Measurements from ENCODE around the gene PTPRG.

The PTPRG gene

DNA sequence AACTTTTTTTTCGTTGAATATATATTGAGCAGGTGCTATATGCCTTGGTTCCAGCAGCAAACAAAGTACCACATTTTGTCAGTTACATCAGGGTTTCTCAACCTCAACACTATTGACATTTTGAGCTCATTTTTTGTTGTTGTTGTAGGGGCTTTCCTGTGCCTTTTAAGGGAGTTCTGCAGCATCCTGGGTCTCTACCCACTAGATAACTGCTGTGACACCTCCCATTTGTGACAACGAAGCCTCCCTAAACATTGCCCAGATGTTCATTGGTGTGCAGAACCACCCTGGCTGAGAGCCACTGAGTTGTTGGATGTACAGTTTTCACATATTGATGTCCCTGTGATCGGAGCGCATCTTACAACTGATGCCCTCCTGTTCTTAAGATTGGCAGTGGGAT, 382.6 kb downstream of the PTPRG start:
- Histone ChIP-seq H3K4me1 (ENCODE audit: control insufficient read depth, insufficient read depth, low read length) (peaks cover 22% of the 10 kb centered on the region), H3K9ac (ENCODE audit: low read depth, low read length) (no peak overlapping the region), H3K9me3 (ENCODE audit: control insufficient read depth, insufficient read depth, low read length) (no peaks in the 10 kb centered on the region), H3K27me3 (ENCODE audit: control insufficient read depth, insufficient read depth, low read length) (no peaks in the 10 kb centered on the region), H3K4me3 (ENCODE audit: low read depth, low read length) (no peak overlapping the region), H3K36me3 (ENCODE audit: control insufficient read depth, insufficient read depth, low read length) (no peaks in the 10 kb centered on the region)

DNA sequence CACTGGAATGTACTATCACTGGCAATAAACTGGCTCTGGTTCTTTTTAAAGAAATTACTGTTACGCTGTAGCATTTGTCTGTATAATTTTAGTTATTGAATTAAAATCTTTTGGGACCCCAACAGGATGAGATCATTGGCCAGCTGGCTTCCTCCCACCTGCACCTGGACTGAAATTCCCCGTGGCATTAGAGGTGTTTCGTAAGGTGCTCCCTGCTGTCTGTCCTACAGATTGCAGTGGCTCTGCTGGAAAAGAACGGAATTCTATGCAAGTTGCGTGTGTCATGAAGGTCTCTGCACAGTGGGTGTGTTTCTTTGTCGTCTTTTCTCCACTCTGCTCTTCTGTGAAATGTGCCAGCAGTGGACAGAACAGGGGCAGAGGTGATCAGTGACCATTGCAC, 383.4 kb downstream of the PTPRG start:
- H3K4me3 ChIP-seq (ENCODE audit: low read depth, low read length) = no peak overlapping the region
- peaks cover 25% of the 10 kb centered on the region for H3K4me1 ChIP-seq (ENCODE audit: control insufficient read depth, insufficient read depth, low read length)
- H3K9me3 ChIP-seq (ENCODE audit: control insufficient read depth, insufficient read depth, low read length) = no peaks in the 10 kb centered on the region
- no peaks in the 10 kb centered on the region for H3K27me3 ChIP-seq (ENCODE audit: control insufficient read depth, insufficient read depth, low read length)
- H3K9ac ChIP-seq (ENCODE audit: low read depth, low read length) = no peak overlapping the region
- H3K36me3 ChIP-seq (ENCODE audit: control insufficient read depth, insufficient read depth, low read length) = no peaks in the 10 kb centered on the region

DNA sequence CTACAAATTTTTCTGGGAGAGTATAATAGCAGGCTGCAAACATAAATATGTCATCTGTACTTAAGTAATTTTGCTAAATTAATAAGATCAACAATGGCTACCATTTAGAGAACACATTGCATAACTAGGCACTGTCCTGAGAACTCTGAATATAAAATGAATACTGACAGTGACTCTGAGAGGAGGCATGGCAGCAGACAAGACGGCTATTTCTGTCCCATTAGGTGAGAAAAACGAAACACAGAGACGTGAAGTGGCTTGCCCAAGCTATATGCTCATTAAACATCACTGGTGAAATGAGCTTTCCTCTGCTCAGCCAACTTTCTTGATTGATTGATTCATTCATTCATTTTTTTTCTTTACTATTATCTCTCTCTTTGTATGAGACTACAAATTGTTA, 384.3 kb downstream of the PTPRG start:
- Histone ChIP-seq H3K36me3 (ENCODE audit: control insufficient read depth, insufficient read depth, low read length) (no peaks in the 10 kb centered on the region), H3K4me1 (ENCODE audit: control insufficient read depth, insufficient read depth, low read length) (peaks cover 25% of the 10 kb centered on the region), H3K9ac (ENCODE audit: low read depth, low read length) (no peak overlapping the region), H3K4me3 (ENCODE audit: low read depth, low read length) (no peak overlapping the region), H3K9me3 (ENCODE audit: control insufficient read depth, insufficient read depth, low read length) (no peaks in the 10 kb centered on the region), H3K27me3 (ENCODE audit: control insufficient read depth, insufficient read depth, low read length) (no peaks in the 10 kb centered on the region)

DNA sequence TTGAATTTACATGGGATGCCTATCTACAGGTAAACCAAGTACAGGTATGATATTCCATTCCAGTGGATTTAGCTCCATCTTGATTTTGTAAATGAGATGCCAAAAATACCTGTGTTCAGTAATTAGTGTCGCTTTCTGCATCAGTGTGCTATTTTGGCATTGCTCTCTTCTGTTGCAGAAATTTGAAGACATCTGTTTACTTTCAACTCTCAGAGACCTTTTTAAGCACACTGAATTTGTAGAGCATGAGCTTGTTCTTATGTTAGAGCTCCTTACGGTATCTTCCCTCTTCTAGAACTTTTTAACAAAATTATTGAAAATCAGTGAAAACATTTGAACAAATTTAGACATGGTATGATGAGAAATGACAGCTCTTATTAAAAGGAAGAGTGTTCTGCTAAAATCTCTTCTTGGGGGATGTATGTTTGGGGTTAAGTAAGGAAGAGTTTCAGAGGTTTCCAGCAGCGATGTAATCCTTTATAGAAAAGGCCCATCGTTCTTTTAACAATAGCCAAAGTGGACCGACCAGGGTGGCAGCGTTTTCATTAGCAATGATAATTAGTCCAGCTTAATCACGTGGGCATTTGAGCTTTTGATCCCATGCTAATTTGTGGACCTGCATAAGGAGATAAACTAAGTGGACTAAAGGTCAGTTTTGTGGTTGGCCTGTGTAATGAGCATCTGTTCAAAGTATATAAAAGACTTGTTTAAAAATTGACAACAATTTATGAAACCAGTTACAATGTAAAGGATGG, 385.4 kb downstream of the PTPRG start:
- Histone ChIP-seq H3K4me3 (ENCODE audit: low read depth, low read length) (no peak overlapping the region), H3K9ac (ENCODE audit: low read depth, low read length) (no peak overlapping the region), H3K36me3 (ENCODE audit: control insufficient read depth, insufficient read depth, low read length) (no peaks in the 10 kb centered on the region), H3K27me3 (ENCODE audit: control insufficient read depth, insufficient read depth, low read length) (no peaks in the 10 kb centered on the region), H3K9me3 (ENCODE audit: control insufficient read depth, insufficient read depth, low read length) (no peaks in the 10 kb centered on the region), H3K4me1 (ENCODE audit: control insufficient read depth, insufficient read depth, low read length) (peaks cover 25% of the 10 kb centered on the region)

DNA sequence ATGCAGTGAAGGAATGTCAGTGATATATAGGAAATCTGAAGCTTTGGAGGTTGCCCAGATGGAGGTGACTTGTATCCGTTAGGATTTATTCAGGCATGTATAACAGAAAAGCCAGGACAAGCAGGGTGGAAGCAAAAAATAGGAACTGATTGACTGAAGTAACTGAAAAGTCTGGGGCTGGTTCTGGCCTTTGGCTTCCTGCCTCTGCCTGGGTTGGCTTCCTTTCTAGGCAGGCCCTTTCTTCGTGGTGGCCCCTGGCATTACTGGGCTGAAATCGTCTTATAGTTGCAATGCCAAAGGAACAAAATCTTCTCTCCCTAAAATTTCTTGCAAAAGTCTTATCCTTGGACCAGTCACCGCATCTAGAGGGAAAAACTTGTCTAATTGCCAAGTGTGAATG, 386.1 kb downstream of the PTPRG start:
- H3K4me1 ChIP-seq (ENCODE audit: control insufficient read depth, insufficient read depth, low read length) = peaks cover 29% of the 10 kb centered on the region

DNA sequence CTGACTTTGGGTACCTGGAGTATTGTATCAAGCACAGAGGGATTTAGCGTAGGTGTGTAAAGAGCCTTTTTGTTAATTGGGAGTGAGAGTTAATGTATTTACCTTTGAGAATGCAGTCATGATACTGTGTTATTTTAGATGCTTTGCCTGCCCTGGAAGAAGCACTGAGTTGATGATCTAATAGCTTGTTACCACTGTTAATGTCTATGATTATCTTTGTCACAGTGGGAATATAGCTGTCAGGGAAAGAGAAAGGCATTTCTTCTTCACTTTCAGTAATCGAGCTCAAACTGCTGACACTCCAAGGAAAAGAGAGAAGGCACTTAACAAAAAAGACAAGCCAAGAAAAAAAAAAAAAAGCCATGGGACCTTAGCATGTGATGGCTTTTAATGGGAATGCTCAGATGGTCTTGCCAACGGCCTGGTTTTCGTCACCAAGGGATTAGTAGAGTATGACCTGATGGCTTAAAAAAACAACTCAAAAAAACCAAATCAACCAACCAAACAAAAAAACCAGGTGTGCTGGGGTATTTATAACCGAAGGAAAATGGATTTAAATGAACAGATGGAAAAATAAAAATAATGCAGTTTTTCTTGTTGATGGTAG, 387.4 kb downstream of the PTPRG start:
- H3K4me1 ChIP-seq (ENCODE audit: control insufficient read depth, insufficient read depth, low read length) = peaks cover 42% of the 10 kb centered on the region
- H3K9ac ChIP-seq (ENCODE audit: low read depth, low read length) = no peak overlapping the region
- H3K4me3 ChIP-seq (ENCODE audit: low read depth, low read length) = no peak overlapping the region
- H3K9me3 ChIP-seq (ENCODE audit: control insufficient read depth, insufficient read depth, low read length) = no peaks in the 10 kb centered on the region
- H3K36me3 ChIP-seq (ENCODE audit: control insufficient read depth, insufficient read depth, low read length) = no peaks in the 10 kb centered on the region
- no peaks in the 10 kb centered on the region for H3K27me3 ChIP-seq (ENCODE audit: control insufficient read depth, insufficient read depth, low read length)

More for the DNA sequence above, 386.1 kb downstream of the PTPRG start:
- Histone ChIP-seq H3K27me3 (ENCODE audit: control insufficient read depth, insufficient read depth, low read length) (no peaks in the 10 kb centered on the region), H3K4me3 (ENCODE audit: low read depth, low read length) (no peak overlapping the region), H3K36me3 (ENCODE audit: control insufficient read depth, insufficient read depth, low read length) (no peaks in the 10 kb centered on the region), H3K9me3 (ENCODE audit: control insufficient read depth, insufficient read depth, low read length) (no peaks in the 10 kb centered on the region), H3K9ac (ENCODE audit: low read depth, low read length) (no peak overlapping the region)

DNA sequence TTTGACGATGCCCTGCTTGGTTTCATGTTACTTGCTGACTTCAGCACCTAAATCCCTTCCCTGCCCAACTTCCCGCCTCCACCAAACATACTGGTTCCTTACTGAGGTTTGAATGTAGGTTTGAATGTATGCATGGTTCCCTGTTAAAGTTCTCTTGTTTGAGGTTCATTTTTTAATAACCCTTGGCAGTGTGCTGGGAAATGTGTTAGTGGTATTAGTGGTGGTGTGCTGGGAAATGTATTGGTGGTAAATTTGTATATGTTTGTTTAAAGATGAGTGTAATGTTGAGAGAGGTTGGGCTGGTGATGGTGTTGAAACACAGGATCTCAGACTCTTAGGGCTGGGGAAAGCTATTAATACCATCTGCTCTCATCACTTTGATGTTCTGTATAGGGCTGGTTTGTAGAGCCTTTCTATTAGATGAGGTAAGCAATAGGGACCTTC, 392.7 kb downstream of the PTPRG start:
- Histone ChIP-seq H3K9ac (ENCODE audit: low read depth, low read length) (no peak overlapping the region), H3K9me3 (ENCODE audit: control insufficient read depth, insufficient read depth, low read length) (no peaks in the 10 kb centered on the region), H3K27me3 (ENCODE audit: control insufficient read depth, insufficient read depth, low read length) (no peaks in the 10 kb centered on the region), H3K4me1 (ENCODE audit: control insufficient read depth, insufficient read depth, low read length) (peaks cover 32% of the 10 kb centered on the region), H3K4me3 (ENCODE audit: low read depth, low read length) (no peak overlapping the region), H3K36me3 (ENCODE audit: control insufficient read depth, insufficient read depth, low read length) (no peaks in the 10 kb centered on the region)

DNA sequence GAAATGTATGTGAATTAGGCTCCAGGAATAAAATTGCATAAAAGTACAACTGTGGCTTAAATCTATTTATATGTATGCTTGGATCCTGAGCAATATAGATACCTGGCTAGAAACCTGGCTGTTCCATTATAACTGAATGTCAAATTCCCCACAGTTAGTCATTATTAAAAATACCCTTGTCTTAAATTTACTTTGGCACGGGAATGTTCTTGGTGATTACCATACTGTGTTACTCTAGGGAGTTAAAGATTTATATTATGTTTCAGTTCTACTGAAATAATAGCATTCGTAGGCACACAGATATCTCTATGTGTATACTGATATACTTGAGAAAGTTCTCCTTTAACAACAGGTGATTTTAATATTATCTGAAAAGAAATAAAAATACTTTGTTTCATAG, 394.1 kb downstream of the PTPRG start:
- no peak overlapping the region for H3K9ac ChIP-seq (ENCODE audit: low read depth, low read length)
- no peaks in the 10 kb centered on the region for H3K9me3 ChIP-seq (ENCODE audit: control insufficient read depth, insufficient read depth, low read length)
- H3K4me3 ChIP-seq (ENCODE audit: low read depth, low read length) = no peak overlapping the region
- no peaks in the 10 kb centered on the region for H3K36me3 ChIP-seq (ENCODE audit: control insufficient read depth, insufficient read depth, low read length)
- H3K27me3 ChIP-seq (ENCODE audit: control insufficient read depth, insufficient read depth, low read length) = no peaks in the 10 kb centered on the region
- peaks cover 30% of the 10 kb centered on the region for H3K4me1 ChIP-seq (ENCODE audit: control insufficient read depth, insufficient read depth, low read length)

DNA sequence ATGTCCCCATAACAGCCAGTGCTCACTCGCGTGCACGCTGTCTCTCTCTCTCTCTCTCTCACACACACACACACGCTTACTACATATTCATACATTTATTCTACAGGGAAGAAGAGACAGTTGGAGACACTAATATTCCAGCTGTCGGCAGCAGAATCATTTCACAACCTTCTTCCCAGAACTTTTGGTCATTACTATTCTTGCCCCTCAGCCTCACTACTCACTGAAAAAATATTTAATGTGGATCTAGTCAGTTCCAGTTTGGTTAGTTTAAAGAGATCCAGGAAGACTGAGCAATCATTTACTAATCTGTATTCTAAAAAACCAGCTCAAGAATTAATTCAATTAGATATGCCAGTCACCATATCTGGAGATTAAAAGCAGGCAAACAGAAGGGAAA, 394.9 kb downstream of the PTPRG start:
- no peaks in the 10 kb centered on the region for H3K36me3 ChIP-seq (ENCODE audit: control insufficient read depth, insufficient read depth, low read length)
- H3K9ac ChIP-seq (ENCODE audit: low read depth, low read length) = no peak overlapping the region
- H3K4me1 ChIP-seq (ENCODE audit: control insufficient read depth, insufficient read depth, low read length) = peaks cover 30% of the 10 kb centered on the region
- H3K27me3 ChIP-seq (ENCODE audit: control insufficient read depth, insufficient read depth, low read length) = no peaks in the 10 kb centered on the region
- no peak overlapping the region for H3K4me3 ChIP-seq (ENCODE audit: low read depth, low read length)
- H3K9me3 ChIP-seq (ENCODE audit: control insufficient read depth, insufficient read depth, low read length) = no peaks in the 10 kb centered on the region

DNA sequence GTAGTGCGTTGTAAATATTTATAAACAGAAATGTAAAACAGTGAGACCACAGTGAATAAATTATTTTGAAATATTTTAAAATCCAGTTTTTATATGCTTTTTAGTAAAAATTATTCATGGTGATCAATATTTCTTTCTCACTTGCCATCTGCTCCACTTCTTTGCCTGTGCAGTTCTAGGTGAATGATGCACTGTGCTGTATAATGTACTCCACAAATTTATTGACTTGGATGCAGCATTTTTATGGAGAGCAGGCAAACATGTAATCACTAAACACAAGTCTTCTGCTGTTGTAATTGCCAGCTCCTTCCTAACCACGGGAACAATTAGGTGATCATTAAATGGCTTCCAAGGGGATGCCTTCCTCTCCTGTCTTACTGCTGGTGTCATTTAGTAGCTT, 395.9 kb downstream of the PTPRG start:
- Histone ChIP-seq H3K36me3 (ENCODE audit: control insufficient read depth, insufficient read depth, low read length) (no peaks in the 10 kb centered on the region), H3K9me3 (ENCODE audit: control insufficient read depth, insufficient read depth, low read length) (no peaks in the 10 kb centered on the region), H3K4me3 (ENCODE audit: low read depth, low read length) (no peak overlapping the region), H3K4me1 (ENCODE audit: control insufficient read depth, insufficient read depth, low read length) (peaks cover 30% of the 10 kb centered on the region), H3K27me3 (ENCODE audit: control insufficient read depth, insufficient read depth, low read length) (no peaks in the 10 kb centered on the region), H3K9ac (ENCODE audit: low read depth, low read length) (no peak overlapping the region)

DNA sequence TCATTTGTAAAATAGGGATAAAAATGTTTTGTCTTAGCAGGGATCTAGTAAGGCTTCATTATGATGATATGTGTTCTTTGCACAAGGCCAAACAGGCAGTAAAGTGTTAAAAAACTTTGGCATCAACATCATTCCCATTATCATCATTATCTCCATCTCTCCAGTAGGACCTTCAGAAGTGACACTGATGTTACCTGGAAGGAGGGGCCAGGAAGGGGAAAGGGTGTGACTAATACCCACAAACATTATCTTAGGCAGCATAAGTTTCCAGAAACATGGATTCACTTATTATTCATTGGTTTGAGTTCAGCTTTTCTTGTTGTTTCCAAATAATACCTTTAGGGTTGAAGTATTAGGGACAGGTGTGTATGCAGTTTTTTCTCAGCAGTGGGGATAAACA, 399.6 kb downstream of the PTPRG start:
- H3K27me3 ChIP-seq (ENCODE audit: control insufficient read depth, insufficient read depth, low read length) = no peaks in the 10 kb centered on the region
- H3K9ac ChIP-seq (ENCODE audit: low read depth, low read length) = no peak overlapping the region
- no peaks in the 10 kb centered on the region for H3K9me3 ChIP-seq (ENCODE audit: control insufficient read depth, insufficient read depth, low read length)
- H3K4me3 ChIP-seq (ENCODE audit: low read depth, low read length) = no peak overlapping the region
- H3K36me3 ChIP-seq (ENCODE audit: control insufficient read depth, insufficient read depth, low read length) = no peaks in the 10 kb centered on the region
- H3K4me1 ChIP-seq (ENCODE audit: control insufficient read depth, insufficient read depth, low read length) = peaks cover 8% of the 10 kb centered on the region

DNA sequence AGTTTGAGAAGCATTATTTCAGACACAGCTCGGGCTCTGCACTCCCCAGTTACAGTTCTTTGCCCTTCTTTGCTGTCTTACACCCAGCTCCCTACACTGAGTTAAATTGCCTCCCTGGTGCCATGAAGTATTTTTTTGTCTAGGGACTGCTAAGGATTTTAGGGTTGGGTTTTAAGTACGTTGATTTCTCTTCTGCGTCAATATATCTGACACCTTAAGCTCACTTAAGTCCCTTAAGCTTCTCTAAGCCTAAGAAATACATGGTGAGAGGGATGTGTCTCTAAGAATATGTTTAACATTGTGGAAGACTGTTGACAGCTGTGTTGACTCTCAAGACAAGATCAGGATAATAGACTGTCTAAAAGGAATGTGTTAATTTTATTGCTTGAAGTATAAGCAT, 400.5 kb downstream of the PTPRG start:
- H3K36me3 ChIP-seq (ENCODE audit: control insufficient read depth, insufficient read depth, low read length) = no peaks in the 10 kb centered on the region
- H3K4me1 ChIP-seq (ENCODE audit: control insufficient read depth, insufficient read depth, low read length) = peaks cover 8% of the 10 kb centered on the region
- no peaks in the 10 kb centered on the region for H3K9me3 ChIP-seq (ENCODE audit: control insufficient read depth, insufficient read depth, low read length)
- no peaks in the 10 kb centered on the region for H3K27me3 ChIP-seq (ENCODE audit: control insufficient read depth, insufficient read depth, low read length)
- H3K9ac ChIP-seq (ENCODE audit: low read depth, low read length) = no peak overlapping the region
- no peak overlapping the region for H3K4me3 ChIP-seq (ENCODE audit: low read depth, low read length)
